ENCODE data around the gene CREBRF.
"Not testable (repeated sequence)": the region's sequence is repeated elsewhere in the genome, so short reads cannot be mapped to it uniquely, and the experiment has no call there.

The CREBRF gene

DNA sequence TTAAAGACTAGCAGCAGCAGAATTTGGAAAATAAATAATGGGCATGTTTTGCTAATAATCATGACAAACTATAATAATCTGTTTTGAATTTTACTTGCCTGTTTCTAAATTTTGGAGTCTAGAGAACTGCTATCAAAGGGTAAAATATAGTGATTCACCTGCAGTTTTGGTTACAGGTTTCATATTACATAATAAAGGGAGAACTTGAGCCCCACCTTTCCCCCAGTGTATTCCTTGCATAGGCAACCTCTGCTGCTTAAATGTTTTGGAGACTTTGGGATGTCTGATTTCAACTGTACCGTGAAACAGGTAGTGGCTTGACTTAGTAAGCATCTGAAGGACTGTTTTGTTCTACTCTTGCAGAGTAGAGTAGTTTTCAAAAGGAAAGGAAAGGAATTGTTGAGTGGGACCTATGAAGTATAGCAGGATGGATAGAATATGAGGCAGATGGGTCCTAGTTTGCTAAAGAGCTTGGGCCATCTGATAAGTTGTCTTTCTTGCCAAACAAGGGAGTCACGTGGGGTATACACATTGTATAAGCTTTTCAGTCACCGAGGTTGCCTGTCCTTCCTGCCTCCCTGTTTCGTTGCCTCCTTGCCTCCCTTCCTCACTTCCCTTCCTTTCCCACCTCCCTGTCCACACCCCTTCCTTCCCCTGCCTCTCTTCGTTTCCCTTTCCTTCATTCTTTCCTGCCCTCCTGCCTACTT, 19.1 kb downstream of the CREBRF start:
- ChIA-PET POLR2A (ENCODE audit: low non-redundant PET) (no interaction called here), CTCF (no interaction called here)
- DNase-seq (ENCODE audit: low spot score), result no peak
- TF ChIP-seq, protein P1, sequence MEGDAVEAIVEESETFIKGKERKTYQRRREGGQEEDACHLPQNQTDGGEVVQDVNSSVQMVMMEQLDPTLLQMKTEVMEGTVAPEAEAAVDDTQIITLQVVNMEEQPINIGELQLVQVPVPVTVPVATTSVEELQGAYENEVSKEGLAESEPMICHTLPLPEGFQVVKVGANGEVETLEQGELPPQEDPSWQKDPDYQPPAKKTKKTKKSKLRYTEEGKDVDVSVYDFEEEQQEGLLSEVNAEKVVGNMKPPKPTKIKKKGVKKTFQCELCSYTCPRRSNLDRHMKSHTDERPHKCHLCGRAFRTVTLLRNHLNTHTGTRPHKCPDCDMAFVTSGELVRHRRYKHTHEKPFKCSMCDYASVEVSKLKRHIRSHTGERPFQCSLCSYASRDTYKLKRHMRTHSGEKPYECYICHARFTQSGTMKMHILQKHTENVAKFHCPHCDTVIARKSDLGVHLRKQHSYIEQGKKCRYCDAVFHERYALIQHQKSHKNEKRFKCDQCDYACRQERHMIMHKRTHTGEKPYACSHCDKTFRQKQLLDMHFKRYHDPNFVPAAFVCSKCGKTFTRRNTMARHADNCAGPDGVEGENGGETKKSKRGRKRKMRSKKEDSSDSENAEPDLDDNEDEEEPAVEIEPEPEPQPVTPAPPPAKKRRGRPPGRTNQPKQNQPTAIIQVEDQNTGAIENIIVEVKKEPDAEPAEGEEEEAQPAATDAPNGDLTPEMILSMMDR (conservative IDR thresholded peaks at IDR 0.05; ENCODE audit: low read depth), result no peak
- H3K27ac ChIP-seq, result no peak overlapping the region

DNA sequence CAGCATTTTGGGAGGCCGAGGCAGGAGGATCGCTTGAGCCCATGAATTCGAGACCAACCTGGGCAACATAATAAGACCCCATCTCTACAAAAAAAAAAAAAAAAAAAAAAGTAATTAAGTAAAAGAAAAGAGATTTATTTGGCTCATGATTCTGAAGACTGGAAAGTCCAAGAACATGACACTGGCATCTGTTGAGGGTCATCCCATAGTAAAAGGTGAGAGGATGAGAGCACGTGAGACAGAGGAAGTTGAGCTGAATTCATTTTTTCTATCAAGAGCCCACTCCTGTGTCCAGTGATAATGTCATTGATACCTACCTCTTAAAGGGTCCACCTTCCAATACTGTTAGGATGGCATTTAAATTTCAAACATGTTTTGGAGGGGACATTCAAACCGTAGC, 19.8 kb downstream of the CREBRF start:
- TF ChIP-seq, protein P1 (conservative IDR thresholded peaks at IDR 0.05; ENCODE audit: low read depth), result no peak
- no peak for DNase-seq (ENCODE audit: low spot score)
- H3K27ac ChIP-seq, result no peak overlapping the region
- ChIA-PET POLR2A (ENCODE audit: low non-redundant PET) (no interaction called here), CTCF (no interaction called here)

DNA sequence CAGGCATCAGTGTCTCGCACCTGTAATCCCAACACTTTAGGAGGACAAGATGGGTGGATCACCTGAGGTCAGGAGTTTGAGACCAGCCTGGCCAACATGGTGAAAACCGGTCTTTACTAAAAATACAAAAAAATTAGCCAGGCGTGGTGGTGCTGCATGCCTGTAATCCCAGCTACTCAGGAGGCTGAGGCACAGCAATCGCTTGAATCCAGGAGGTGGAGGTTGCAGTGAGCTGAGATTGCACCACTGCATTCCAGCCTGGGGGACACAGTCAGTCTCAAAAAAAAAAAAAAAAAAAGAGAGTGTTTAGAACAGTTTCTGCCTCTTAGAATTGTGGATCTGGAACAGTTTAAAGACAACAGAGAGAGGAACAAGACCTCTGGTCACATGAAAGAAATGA, 20.3 kb downstream of the CREBRF start:
- POLR2A ChIA-PET (ENCODE audit: low non-redundant PET); DNase-seq (ENCODE audit: low spot score); H3K27ac ChIP-seq: not testable (repeated sequence)
- CTCF ChIA-PET, result interaction anchor here (0.6 kb wide), 1 partner anchor 624 kb away, joined by 3 read pairs; no protein-coding TSS in a partner anchor

DNA sequence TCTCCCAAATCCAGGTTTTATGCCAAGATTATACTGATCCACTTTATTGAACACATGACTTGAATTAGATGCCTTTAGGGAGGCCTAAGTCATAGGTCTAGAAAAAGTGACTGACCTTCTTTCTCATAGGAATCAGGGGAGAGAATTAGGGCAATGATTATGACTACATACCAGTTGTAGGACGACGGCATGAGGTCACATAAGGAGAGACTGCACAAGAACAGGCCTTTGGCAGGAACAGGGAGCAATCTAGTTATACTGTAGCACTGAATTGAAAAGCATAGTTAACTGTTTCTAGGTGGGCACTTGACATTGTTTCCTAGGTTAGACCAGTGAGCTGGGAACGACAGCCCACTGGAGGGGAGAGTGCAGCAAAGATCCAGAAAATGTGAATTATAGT, 22.7 kb downstream of the CREBRF start:
- POLR2A ChIA-PET (ENCODE audit: low non-redundant PET), result no interaction called here
- H3K27ac ChIP-seq, result no peak overlapping the region
- CTCF ChIA-PET, result no interaction called here
- TF ChIP-seq, protein P1 (conservative IDR thresholded peaks at IDR 0.05; ENCODE audit: low read depth), result no peak
- no peak for DNase-seq (ENCODE audit: low spot score)

DNA sequence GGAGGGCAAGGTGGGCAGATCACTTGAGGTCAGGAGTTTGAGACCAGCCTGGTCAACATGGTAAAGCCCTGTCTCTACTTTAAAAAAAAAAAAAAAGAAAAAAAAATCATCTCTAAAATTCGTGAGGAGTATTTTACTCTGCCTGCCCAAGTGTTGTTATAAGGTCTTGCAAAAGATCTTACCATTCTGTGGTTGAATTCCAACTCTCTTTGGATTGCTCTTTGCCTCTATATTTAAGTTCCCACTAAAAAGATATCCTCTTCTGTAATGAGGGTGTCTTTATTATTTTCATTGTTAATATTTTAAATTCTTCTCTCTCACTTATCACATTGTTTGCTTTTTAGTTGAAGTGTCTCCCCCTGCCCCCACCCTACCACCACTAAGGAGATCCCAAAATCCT, 33.4 kb downstream of the CREBRF start:
- TF ChIP-seq, protein P1 (conservative IDR thresholded peaks at IDR 0.05; ENCODE audit: low read depth), result no peak
- ChIA-PET POLR2A (ENCODE audit: low non-redundant PET) (no interaction called here), CTCF (no interaction called here)
- H3K27ac ChIP-seq, result no peak overlapping the region
- DNase-seq (ENCODE audit: low spot score), result no peak

DNA sequence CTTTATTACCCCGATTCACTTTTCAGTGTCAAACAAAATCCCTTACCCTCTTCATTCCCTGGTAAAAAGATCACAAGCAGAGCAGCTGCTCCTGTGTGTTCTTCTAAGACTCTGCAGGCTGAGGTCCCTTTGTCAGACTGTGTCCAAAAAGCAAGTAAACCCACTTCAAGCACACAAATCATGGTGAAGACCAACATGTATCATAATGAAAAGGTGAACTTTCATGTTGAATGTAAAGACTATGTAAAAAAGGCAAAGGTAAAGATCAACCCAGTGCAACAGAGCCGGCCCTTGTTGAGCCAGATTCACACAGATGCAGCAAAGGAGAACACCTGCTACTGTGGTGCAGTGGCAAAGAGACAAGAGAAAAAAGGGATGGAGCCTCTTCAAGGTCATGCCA, 34.5 kb downstream of the CREBRF start:
- POLR2A ChIA-PET (ENCODE audit: low non-redundant PET), result no interaction called here
- no peak for DNase-seq (ENCODE audit: low spot score)
- no peak overlapping the region for H3K27ac ChIP-seq
- CTCF ChIA-PET, result no interaction called here
- TF ChIP-seq, protein P1 (conservative IDR thresholded peaks at IDR 0.05; ENCODE audit: low read depth), result no peak

DNA sequence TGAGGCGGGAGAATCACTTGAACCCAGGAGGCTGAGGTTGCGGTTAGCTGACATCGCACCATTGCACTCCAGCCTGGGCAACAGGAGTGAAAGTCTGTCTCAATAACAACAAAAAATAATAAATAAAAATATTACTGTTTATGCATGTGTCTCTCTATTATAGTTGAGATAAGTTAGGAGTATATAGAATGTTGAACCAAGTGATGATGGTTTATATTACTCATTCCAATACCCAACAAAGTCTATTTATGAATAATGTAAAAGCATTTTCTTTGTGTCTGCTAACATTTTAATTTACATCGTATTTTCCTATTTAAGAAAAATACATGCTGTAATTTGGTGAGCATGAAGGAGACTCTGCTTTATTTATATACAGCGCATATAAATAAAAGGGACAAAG, 35.8 kb downstream of the CREBRF start:
- no peak overlapping the region for H3K27ac ChIP-seq
- ChIA-PET POLR2A (ENCODE audit: low non-redundant PET) (no interaction called here), CTCF (no interaction called here)
- DNase-seq (ENCODE audit: low spot score), result no peak
- TF ChIP-seq, protein P1 (conservative IDR thresholded peaks at IDR 0.05; ENCODE audit: low read depth), result no peak
